Muscle layer of duodenum (tissue), 2 donors: ENCODE results near the gene BANF2.

ENCODE experiments used
- H3K27ac ChIP-seq: one replicate; pipeline ENCODE4 v1.7.0; 2013; ENCODE audit warnings: mild to moderate bottlenecking, low read length
- H3K27me3 ChIP-seq: one replicate; pipeline ENCODE4 v1.7.0; 2013; ENCODE audit warnings: low read depth, mild to moderate bottlenecking, control low read depth, low read length
- H3K36me3 ChIP-seq, 2 donors: one replicate each; pipeline ENCODE4 v1.7.0; 2013; ENCODE audit warnings: low read length in 2 of 2, control low read depth in 1 of 2, mild to moderate bottlenecking in 1 of 2; ENCODE audit not compliant: insufficient read depth in 2 of 2, control insufficient read depth in 1 of 2
- H3K4me1 ChIP-seq, 2 donors: one replicate each; pipeline ENCODE4 v1.7.0; 2013; ENCODE audit warnings: low read length in 2 of 2, mild to moderate bottlenecking in 2 of 2, control low read depth in 1 of 2, moderate library complexity in 1 of 2; ENCODE audit not compliant: insufficient read depth in 2 of 2, control insufficient read depth in 1 of 2
- H3K4me3 ChIP-seq, 2 donors: one replicate each; pipeline ENCODE4 v1.7.0; 2013; ENCODE audit warnings: low read length in 2 of 2, low read depth in 1 of 2, mild to moderate bottlenecking in 1 of 2
- H3K9me3 ChIP-seq, 2 donors: one replicate each; pipeline ENCODE4 v1.7.0; 2013; ENCODE audit warnings: low read length in 2 of 2, control low read depth in 1 of 2, mild to moderate bottlenecking in 1 of 2; ENCODE audit not compliant: control insufficient read depth in 1 of 2
- donor health status: healthy.

Gene BANF2

DNA sequence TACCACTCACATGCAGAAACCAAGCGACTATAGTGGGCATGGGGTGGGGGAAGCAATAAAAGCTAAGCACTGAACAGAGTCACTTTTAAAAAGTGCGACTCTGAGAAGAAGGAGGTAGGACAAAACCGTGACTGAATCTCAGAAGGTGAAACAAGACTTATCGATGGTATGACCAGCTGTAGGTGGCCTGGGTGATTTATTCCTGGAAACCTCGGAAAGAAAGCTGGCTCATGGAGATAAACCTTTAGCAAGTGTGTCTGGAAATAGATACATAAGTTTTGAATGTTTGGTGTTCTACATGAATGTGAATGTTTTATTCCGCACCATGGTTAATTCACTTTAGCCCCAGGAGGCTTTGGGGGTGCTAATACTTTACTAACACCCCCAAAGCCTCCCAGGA is 43.9 kb downstream of the BANF2 start:
- H3K27ac ChIP-seq: no peak overlapping the region
- no peaks in the 10 kb centered on the region for H3K27me3 ChIP-seq
- H3K4me3 ChIP-seq: no peak overlapping the region
- no peaks in the 10 kb centered on the region for H3K4me1 ChIP-seq
- no peaks in the 10 kb centered on the region for H3K9me3 ChIP-seq
- no peaks in the 10 kb centered on the region for H3K36me3 ChIP-seq

DNA sequence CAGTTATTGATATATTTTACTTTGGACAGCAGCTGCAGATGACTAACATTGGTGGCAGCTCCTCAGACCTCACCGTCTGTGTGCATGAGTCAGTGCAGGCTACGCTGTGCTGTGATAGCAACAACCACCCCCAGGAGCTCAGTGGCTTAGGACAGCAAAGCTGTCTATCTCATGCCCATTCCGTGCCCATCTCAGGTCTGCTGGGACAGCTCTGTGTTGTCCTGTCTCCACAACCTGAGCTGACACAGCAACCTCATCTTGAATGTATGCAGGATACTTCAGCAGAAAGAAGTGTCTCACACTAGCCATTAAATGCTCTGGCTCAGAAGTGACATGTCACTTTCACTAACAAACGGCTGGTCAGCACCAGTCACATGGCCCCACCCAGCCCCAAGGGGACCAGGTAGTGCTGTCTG is 47.7 kb downstream of the BANF2 start:
- H3K36me3 ChIP-seq: no peaks in the 10 kb centered on the region
- H3K27ac ChIP-seq: no peak overlapping the region
- H3K27me3 ChIP-seq: no peaks in the 10 kb centered on the region
- H3K9me3 ChIP-seq: no peaks in the 10 kb centered on the region
- H3K4me3 ChIP-seq: no peak overlapping the region
- H3K4me1 ChIP-seq: peaks cover 0 to 4% of the 10 kb centered on the region in 2 donors

GRCh38 chr20:17748279-17748678 is 48.5 kb downstream of the BANF2 start:
- H3K9me3 ChIP-seq: no peaks in the 10 kb centered on the region
- no peaks in the 10 kb centered on the region for H3K27me3 ChIP-seq
- no peaks in the 10 kb centered on the region for H3K36me3 ChIP-seq
- no peak overlapping the region for H3K27ac ChIP-seq
- H3K4me1 ChIP-seq: peaks cover 0 to 4% of the 10 kb centered on the region in 2 donors
- H3K4me3 ChIP-seq: no peak overlapping the region

DNA sequence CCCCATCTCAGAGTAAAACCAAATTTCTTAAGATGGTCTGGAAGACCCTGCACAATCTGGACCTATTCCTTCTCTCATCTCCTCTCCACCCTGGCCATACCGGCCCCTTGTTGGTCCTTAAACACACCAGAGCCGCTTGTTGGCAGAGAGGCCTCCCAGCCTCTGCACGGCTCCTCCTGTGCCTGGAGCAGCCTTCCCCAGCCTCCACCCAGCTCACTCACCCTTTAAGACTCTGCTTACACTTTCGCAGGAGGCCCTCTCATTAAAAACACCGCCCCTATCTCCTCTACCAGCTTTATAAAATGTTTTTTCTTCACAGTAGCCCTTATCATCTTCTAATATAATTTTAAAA is 49.8 kb downstream of the BANF2 start:
- H3K4me3 ChIP-seq: no peak overlapping the region
- H3K4me1 ChIP-seq: peaks cover 0 to 4% of the 10 kb centered on the region in 2 donors
- H3K27me3 ChIP-seq: no peaks in the 10 kb centered on the region
- H3K27ac ChIP-seq: no peak overlapping the region
- H3K9me3 ChIP-seq: no peaks in the 10 kb centered on the region
- no peaks in the 10 kb centered on the region for H3K36me3 ChIP-seq

- no peak overlapping the region for H3K4me3 ChIP-seq
- no peaks in the 10 kb centered on the region for H3K27me3 ChIP-seq
- peaks cover 0 to 4% of the 10 kb centered on the region in 2 donors for H3K4me1 ChIP-seq
- peak overlapping the region; percentile 40 for H3K27ac ChIP-seq
- no peaks in the 10 kb centered on the region for H3K9me3 ChIP-seq
- no peaks in the 10 kb centered on the region for H3K36me3 ChIP-seq
These were observed 50.4 kb downstream of the BANF2 start for GRCh38 chr20:17749978-17750721.

DNA sequence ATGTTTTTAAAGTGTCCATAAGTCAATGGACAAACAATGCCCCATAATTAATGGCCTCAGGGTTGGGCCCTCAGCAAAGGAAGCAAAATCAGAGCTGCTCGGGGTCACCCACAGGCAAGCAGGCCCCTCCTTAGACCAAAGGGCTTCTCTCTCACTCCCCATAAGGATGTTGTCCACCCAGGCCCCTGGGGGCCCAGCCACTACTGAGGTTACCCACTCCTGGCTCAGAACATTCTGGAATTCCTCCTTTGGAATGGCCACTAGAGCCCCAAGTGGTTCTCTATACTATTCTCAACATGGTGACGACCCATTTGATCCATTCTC is 50.9 kb downstream of the BANF2 start:
- H3K4me1 ChIP-seq: peaks cover 0 to 4% of the 10 kb centered on the region in 2 donors
- no peaks in the 10 kb centered on the region for H3K36me3 ChIP-seq
- no peak overlapping the region for H3K4me3 ChIP-seq
- H3K27ac ChIP-seq: no peak overlapping the region
- no peaks in the 10 kb centered on the region for H3K9me3 ChIP-seq
- no peaks in the 10 kb centered on the region for H3K27me3 ChIP-seq

DNA sequence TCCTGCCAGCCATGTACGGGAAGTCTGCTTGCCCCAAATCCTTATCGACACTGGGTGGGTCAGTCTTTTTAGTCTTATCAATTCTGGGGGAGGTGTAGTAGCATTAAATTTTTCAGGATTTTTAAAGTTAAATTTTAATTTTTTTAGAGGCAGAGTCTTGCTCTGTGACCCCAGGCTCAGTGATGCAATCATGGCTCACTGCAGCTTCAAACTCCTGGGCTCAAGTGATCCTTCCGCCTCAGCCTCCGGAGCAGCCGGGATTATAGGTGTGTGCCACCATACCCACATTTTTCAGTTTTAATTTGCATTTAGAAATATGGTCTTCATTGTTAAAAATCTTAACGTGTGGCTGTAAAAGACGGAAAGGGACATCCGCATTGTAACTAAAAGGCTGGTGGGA is 51.9 kb downstream of the BANF2 start:
- H3K36me3 ChIP-seq: no peaks in the 10 kb centered on the region
- H3K9me3 ChIP-seq: no peaks in the 10 kb centered on the region
- H3K27me3 ChIP-seq: no peaks in the 10 kb centered on the region
- H3K4me3 ChIP-seq: no peak overlapping the region
- H3K4me1 ChIP-seq: peaks cover 0 to 4% of the 10 kb centered on the region in 2 donors
- H3K27ac ChIP-seq: no peak overlapping the region

DNA sequence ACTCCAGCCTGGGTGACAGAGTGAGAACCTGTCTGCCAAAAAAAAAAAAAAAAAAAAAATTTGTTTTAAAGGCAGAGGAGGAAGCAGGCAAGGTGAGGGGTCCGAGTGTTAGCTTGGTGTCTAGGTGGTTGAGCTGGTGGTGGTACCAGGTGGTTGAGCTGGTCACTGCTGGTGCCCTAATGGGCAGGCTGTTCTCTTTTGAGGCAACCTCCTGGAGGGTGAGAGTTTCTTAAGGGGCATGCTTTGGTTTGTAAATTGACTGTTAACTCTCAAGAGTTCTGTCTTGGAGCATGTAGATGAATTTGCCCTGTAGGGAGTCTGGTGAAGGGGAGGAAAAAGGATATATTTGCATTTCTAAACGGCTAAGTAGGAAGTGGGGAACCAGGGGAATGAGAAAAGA is 52.7 kb downstream of the BANF2 start:
- H3K36me3 ChIP-seq: no peaks in the 10 kb centered on the region
- no peak overlapping the region for H3K27ac ChIP-seq
- no peaks in the 10 kb centered on the region for H3K27me3 ChIP-seq
- peaks cover 0 to 4% of the 10 kb centered on the region in 2 donors for H3K4me1 ChIP-seq
- H3K4me3 ChIP-seq: no peak overlapping the region
- peaks cover 0 to 3% of the 10 kb centered on the region in 2 donors for H3K9me3 ChIP-seq

DNA sequence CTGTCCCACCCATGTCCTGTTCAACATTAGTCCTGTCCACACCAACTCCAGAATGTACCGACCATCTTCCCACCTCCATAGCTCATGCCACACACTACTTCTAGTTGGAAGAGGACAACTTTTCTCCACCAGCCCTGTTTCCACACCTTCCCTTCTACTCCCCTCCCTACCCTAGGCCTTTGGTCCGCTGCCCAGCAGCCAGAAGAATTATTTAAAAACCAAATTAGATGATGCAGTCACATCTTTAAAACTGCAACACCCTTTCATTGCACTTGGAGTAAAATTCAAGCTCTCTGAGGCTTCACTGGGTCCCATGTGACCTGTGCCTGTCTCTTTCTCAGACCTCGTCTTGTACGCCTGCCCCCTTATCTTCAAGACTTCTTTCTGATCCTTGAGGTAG is 53.8 kb downstream of the BANF2 start:
- Histone ChIP-seq H3K27ac (no peak overlapping the region), H3K36me3 (no peaks in the 10 kb centered on the region), H3K27me3 (no peaks in the 10 kb centered on the region), H3K9me3 (peaks cover 0 to 7% of the 10 kb centered on the region in 2 donors), H3K4me3 (no peak overlapping the region), H3K4me1 (peaks cover 0 to 4% of the 10 kb centered on the region in 2 donors)

DNA sequence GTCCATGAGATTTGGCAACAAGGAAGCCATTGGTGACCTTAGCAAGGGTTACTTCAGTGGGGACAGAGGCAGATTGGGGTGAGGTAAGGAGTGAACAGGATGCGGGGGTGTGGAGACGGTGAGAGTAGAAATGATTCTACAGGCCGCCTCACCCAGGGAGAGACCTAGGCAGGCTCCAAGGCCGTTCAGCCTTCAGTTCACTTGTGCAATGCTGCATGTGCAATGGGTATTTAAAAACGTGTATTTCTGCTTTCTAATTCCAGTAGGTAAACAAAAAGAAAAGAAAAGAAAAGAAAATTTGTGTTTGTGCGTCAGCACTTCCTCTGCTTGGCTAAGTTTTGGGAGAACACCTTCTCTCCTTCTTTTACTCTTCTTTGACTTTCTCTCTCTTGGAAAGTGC is 56.8 kb downstream of the BANF2 start:
- no peaks in the 10 kb centered on the region for H3K4me1 ChIP-seq
- peaks cover 0 to 11% of the 10 kb centered on the region in 2 donors for H3K9me3 ChIP-seq
- H3K4me3 ChIP-seq: no peak overlapping the region
- H3K27ac ChIP-seq: no peak overlapping the region
- H3K27me3 ChIP-seq: no peaks in the 10 kb centered on the region
- no peaks in the 10 kb centered on the region for H3K36me3 ChIP-seq

GRCh38 chr20:17757496-17757895 is 57.7 kb downstream of the BANF2 start:
- no peaks in the 10 kb centered on the region for H3K36me3 ChIP-seq
- no peak overlapping the region for H3K4me3 ChIP-seq
- H3K27ac ChIP-seq: no peak overlapping the region
- peaks cover 0 to 11% of the 10 kb centered on the region in 2 donors for H3K9me3 ChIP-seq
- no peaks in the 10 kb centered on the region for H3K4me1 ChIP-seq
- no peaks in the 10 kb centered on the region for H3K27me3 ChIP-seq

DNA sequence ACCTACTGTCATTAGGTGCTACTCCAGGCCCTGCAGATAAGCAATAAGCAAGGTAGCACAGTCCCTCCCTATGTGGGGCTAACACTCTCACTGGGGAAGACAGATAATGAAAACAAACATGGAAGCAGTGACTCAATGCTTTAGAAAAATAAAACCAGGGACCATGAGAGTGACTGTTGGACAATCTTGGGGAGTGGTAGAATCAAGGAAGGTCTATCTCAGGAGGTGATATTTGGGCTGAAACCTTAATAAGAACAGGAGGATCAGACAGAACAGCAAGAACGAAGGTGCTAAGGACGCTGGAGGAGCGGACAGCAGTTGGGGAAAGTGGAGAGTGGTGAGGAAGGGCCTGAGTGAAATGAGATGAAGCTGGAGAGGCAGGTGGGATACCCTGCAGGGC is 58.2 kb downstream of the BANF2 start:
- H3K36me3 ChIP-seq: no peaks in the 10 kb centered on the region

More for the DNA sequence above, 58.2 kb downstream of the BANF2 start:
- H3K27me3 ChIP-seq: no peaks in the 10 kb centered on the region
- H3K27ac ChIP-seq: no peak overlapping the region
- no peak overlapping the region for H3K4me3 ChIP-seq
- H3K4me1 ChIP-seq: no peaks in the 10 kb centered on the region
- H3K9me3 ChIP-seq: peaks cover 0 to 11% of the 10 kb centered on the region in 2 donors
